ENCODE results near the gene ALDH1L1. TPM values are rescaled to one million over a fixed set of nuclear protein-coding genes. Genes with fewer than 3 reads are reported as not detected.

Gene ALDH1L1
- total RNA-seq, 1 experiment from 2014 or later: not detected

DNA sequence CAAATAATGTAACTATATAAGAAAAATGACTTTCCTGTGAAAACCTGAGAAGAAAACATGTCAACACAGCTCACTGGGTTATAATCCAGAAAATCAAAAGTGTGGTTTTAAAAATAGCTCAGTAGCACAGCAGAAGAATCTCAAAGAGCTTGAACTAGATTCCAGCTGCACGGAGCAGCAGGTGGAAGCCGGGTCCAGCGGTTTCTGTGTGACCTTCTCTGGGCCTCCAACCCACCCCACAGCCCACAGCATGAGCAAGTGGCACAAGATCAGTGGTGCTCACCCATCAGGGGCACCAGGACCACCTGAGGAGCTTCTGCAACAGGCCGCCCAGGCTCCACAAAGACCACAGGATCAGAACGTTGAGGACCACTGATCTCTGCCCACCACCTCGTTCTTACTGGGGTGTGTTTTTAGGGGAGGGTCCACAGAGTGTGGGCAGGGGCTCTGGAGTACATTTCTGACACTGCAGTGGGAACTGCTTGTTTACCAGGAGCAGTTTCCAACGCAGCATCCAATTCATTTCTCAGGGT, 119.7 kb downstream of the ALDH1L1 start:
- H3K36me3 ChIP-seq (ENCODE audit: low read depth, low read length): no peaks in the 10 kb centered on the region
- H3K4me1 ChIP-seq (ENCODE audit: insufficient read depth, low read length): no peaks in the 10 kb centered on the region
- H3K27ac ChIP-seq (ENCODE audit: low read length): no peak overlapping the region
- H3F3A ChIP-seq (ENCODE audit: low read length, unreplicated experiment): no peaks in the 10 kb centered on the region
- DNase-seq (no peak), ATAC-seq (no peak)
- H3K9ac ChIP-seq (ENCODE audit: low read length): no peak overlapping the region
- H2AFZ ChIP-seq (ENCODE audit: low read length): no peak overlapping the region
- TF ChIP-seq, protein P1, sequence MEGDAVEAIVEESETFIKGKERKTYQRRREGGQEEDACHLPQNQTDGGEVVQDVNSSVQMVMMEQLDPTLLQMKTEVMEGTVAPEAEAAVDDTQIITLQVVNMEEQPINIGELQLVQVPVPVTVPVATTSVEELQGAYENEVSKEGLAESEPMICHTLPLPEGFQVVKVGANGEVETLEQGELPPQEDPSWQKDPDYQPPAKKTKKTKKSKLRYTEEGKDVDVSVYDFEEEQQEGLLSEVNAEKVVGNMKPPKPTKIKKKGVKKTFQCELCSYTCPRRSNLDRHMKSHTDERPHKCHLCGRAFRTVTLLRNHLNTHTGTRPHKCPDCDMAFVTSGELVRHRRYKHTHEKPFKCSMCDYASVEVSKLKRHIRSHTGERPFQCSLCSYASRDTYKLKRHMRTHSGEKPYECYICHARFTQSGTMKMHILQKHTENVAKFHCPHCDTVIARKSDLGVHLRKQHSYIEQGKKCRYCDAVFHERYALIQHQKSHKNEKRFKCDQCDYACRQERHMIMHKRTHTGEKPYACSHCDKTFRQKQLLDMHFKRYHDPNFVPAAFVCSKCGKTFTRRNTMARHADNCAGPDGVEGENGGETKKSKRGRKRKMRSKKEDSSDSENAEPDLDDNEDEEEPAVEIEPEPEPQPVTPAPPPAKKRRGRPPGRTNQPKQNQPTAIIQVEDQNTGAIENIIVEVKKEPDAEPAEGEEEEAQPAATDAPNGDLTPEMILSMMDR (conservative IDR thresholded peaks at IDR 0.05; ENCODE audit: low read depth, low read length): no peak
- TF ChIP-seq EZH2phosphoT487 (IDR thresholded peaks at IDR 0.05; ENCODE audit: borderline replicate concordance, low read length) (no peak), EZH2 (IDR thresholded peaks at IDR 0.05; ENCODE audit: low read length, unreplicated experiment) (no peak)
- intact Hi-C loops (cut with micrococcal nuclease): no loop called here
- H3K4me2 ChIP-seq (ENCODE audit: low read length): no peak overlapping the region
- H3K4me3 ChIP-seq (ENCODE audit: low read length): no peak overlapping the region
- H3K9me2 ChIP-seq (replicated peaks; ENCODE audit: low read length): no peaks in the 10 kb centered on the region
- H3K27me3 ChIP-seq (ENCODE audit: low read length): no peaks in the 10 kb centered on the region
- H4K20me1 ChIP-seq (ENCODE audit: low read length): no peaks in the 10 kb centered on the region
- ChIA-PET CTCF (no interaction called here), POLR2A (ENCODE audit: unreplicated experiment) (no interaction called here)
- no TSS peak for BruUV-seq (replicated peaks)
- H3K79me2 ChIP-seq (ENCODE audit: low read length): no peaks in the 10 kb centered on the region
- no peaks in the 10 kb centered on the region for H3K9me3 ChIP-seq (ENCODE audit: low read length)

DNA sequence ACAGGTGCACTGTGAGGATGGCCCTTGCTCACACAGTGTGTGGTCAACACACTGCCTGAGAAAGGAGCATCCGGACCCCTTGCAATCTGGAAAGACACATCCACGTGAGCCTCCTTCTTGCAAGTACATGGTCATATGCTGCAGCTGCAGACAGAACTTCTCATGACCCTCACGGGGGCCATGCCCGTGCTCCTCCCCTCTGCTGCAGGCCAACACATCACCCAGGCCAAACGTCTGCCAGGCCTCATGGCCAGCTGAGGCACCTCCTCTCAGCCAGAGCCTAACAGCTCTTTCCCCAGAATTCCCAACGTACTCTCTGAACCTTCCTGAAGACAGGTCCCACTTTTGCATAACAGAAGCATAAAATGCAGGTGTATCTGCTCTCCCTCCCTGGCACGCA, 121.7 kb downstream of the ALDH1L1 start:
- Histone ChIP-seq H3K4me2 (ENCODE audit: low read length) (no peak overlapping the region), H3K27ac (ENCODE audit: low read length) (no peak overlapping the region), H3K9me3 (ENCODE audit: low read length) (no peaks in the 10 kb centered on the region), H3F3A (ENCODE audit: low read length, unreplicated experiment) (no peaks in the 10 kb centered on the region), H3K9me2 (replicated peaks; ENCODE audit: low read length) (no peaks in the 10 kb centered on the region), H3K9ac (ENCODE audit: low read length) (no peak overlapping the region), H3K79me2 (ENCODE audit: low read length) (no peaks in the 10 kb centered on the region), H3K27me3 (ENCODE audit: low read length) (no peaks in the 10 kb centered on the region), H2AFZ (ENCODE audit: low read length) (no peak overlapping the region), H3K36me3 (ENCODE audit: low read depth, low read length) (no peaks in the 10 kb centered on the region), H4K20me1 (ENCODE audit: low read length) (no peaks in the 10 kb centered on the region), H3K4me1 (ENCODE audit: insufficient read depth, low read length) (no peaks in the 10 kb centered on the region), H3K4me3 (ENCODE audit: low read length) (no peak overlapping the region)
- intact Hi-C loops (cut with micrococcal nuclease): no loop called here
- no peak for ATAC-seq
- TF ChIP-seq, protein P1 (conservative IDR thresholded peaks at IDR 0.05; ENCODE audit: low read depth, low read length): no peak
- TF ChIP-seq EZH2phosphoT487 (IDR thresholded peaks at IDR 0.05; ENCODE audit: borderline replicate concordance, low read length) (no peak), EZH2 (IDR thresholded peaks at IDR 0.05; ENCODE audit: low read length, unreplicated experiment) (no peak)
- ChIA-PET POLR2A (ENCODE audit: unreplicated experiment) (no interaction called here), CTCF (no interaction called here)
- BruUV-seq (replicated peaks): no TSS peak
- DNase-seq: no peak

DNA sequence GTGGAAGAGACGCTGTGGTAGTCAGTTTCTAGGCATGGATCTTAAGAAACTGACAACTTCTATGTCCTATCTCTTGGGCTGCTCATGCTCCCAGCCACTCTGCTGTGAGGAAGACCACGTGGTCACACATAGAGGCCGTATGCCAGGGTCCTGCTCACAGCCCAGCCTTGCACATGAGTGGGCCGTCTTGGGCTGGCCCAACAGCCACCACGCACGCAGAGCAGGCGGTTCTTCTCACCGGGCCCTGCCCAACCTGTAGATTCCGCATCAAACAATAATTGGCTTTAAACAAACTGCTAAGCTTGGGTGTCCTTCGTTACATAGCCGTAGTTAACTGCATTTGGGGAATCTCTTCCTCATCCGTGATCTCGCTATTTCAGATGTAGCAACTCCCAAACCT, 122.5 kb downstream of the ALDH1L1 start:
- Histone ChIP-seq H3K4me2 (ENCODE audit: low read length) (no peak overlapping the region), H3F3A (ENCODE audit: low read length, unreplicated experiment) (no peaks in the 10 kb centered on the region), H3K9me3 (ENCODE audit: low read length) (no peaks in the 10 kb centered on the region), H3K79me2 (ENCODE audit: low read length) (no peaks in the 10 kb centered on the region), H3K4me1 (ENCODE audit: insufficient read depth, low read length) (no peaks in the 10 kb centered on the region), H3K4me3 (ENCODE audit: low read length) (no peak overlapping the region), H3K9ac (ENCODE audit: low read length) (no peak overlapping the region), H2AFZ (ENCODE audit: low read length) (no peak overlapping the region), H3K36me3 (ENCODE audit: low read depth, low read length) (no peaks in the 10 kb centered on the region), H4K20me1 (ENCODE audit: low read length) (no peaks in the 10 kb centered on the region), H3K27me3 (ENCODE audit: low read length) (no peaks in the 10 kb centered on the region), H3K27ac (ENCODE audit: low read length) (no peak overlapping the region), H3K9me2 (replicated peaks; ENCODE audit: low read length) (no peaks in the 10 kb centered on the region)
- intact Hi-C loops (cut with micrococcal nuclease): no loop called here
- TF ChIP-seq, protein P1 (conservative IDR thresholded peaks at IDR 0.05; ENCODE audit: low read depth, low read length): no peak
- TF ChIP-seq EZH2 (IDR thresholded peaks at IDR 0.05; ENCODE audit: low read length, unreplicated experiment) (no peak), EZH2phosphoT487 (IDR thresholded peaks at IDR 0.05; ENCODE audit: borderline replicate concordance, low read length) (no peak)
- POLR2A ChIA-PET (ENCODE audit: unreplicated experiment): no interaction called here
- CTCF ChIA-PET: no interaction called here
- ATAC-seq: no peak
- BruUV-seq (replicated peaks): no TSS peak
- no peak for DNase-seq

All from PC-3 (cell line).